ENCODE data around the gene RNF224.

DNA sequence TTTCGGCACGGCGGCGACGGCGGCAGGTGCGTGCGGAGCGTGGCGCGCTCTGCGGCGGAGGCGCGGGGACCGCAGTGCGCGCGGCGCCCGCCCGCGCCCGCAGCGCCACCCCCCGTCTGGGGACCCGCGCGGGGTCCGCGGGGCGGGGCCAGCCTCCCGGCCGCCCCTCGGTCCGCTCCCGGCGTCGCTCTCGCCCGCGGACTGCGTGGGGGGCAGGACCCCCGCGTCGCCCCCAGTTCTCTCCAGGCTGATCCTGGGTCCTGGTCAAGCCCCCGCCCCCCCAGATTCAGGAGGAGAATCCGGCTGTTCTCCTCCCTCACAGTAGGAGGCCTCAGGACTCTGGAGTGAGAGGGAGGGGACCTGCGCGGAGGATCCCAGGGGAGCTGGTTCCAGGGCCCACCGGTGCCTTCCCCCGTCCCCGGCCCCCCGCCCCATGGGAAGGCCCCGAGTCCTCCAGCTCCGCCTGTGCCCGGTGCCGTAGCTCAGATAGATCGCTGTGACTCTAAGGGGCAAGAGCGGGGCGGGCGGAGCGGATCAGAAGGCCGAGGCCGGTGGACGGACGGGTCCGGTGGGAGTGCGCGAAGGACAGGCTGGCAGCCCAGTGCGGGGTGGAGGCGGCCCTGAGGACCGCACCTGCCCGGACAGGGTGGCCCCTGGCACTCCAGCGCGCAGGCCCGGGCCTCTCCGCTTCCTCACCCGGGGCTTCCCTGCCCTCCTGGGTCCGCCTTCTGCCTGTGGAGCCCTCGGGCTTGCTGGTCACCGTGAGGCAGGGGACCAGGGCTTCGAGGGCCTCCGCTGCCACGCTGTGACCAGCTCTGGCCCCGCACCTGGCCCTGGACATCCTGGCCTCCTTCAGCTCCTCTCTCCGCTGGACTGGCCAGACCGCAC lies 4.9 kb upstream of the RNF224 start, which contains the start of gene RNF208:
- no peak for TF ChIP-seq CBX2 (IDR thresholded peaks at IDR 0.05; ENCODE audit: borderline replicate concordance, low read depth)
- TF ChIP-seq CTCF (IDR thresholded peaks at IDR 0.05): no peak
- TF ChIP-seq RFX5 (IDR thresholded peaks at IDR 0.05): no peak
- TF ChIP-seq EHMT2 (IDR thresholded peaks at IDR 0.05; ENCODE audit: low read depth): no peak
- TF ChIP-seq MAX (IDR thresholded peaks at IDR 0.05): no peak
- TF ChIP-seq RAD21 (conservative IDR thresholded peaks at IDR 0.05 in 1 of 2, IDR thresholded peaks at IDR 0.05 in 1 of 2): no peak
- TF ChIP-seq KDM5A (IDR thresholded peaks at IDR 0.05): no peak
- no peak for TF ChIP-seq BHLHE40 (IDR thresholded peaks at IDR 0.05; ENCODE audit: low read depth, low read length)
- TF ChIP-seq FOSL2 (IDR thresholded peaks at IDR 0.05): no peak
- TF ChIP-seq FOSL2 (CRISPR knock-in tag; IDR thresholded peaks at IDR 0.05): no peak
- no peak for TF ChIP-seq TP53 (CRISPR knock-in tag; IDR thresholded peaks at IDR 0.05)
